ENCODE measurements around the gene PSPH. TPM values are rescaled to one million over a fixed set of nuclear protein-coding genes. Genes with fewer than 3 reads are reported as not detected.
A peak's percentile ranks its signal among the peaks of the same experiment; 100 is the strongest.
"Not testable (repeated sequence)": the region's sequence is repeated elsewhere in the genome, so short reads cannot be mapped to it uniquely, and the experiment has no call there.

Gene PSPH
- total RNA-seq, 1 experiment from 2014 or later = 111 TPM

- Histone ChIP-seq H3K4me3 (ENCODE audit: low read depth, low read length) (no peak overlapping the region), H3K27me3 (replicated peaks; ENCODE audit: control insufficient read depth, insufficient read depth, low read length) (no peaks in the 10 kb centered on the region), H3K4me1 (no peaks in the 10 kb centered on the region), H3K36me3 (ENCODE audit: control insufficient read depth, insufficient read depth, low read length) (peaks cover 2% of the 10 kb centered on the region; the same call in 1 of the 2 replicates), H3K9me3 (no peaks in the 10 kb centered on the region)
- Mint-ChIP-seq H3K4me1 (ENCODE audit: low read depth, unreplicated experiment) (no peaks in the 10 kb centered on the region), H3K9me3 (ENCODE audit: unreplicated experiment) (no peaks in the 10 kb centered on the region), H3K36me3 (ENCODE audit: insufficient read depth, unreplicated experiment) (peaks cover 48% of the 10 kb centered on the region), H3K4me3 (ENCODE audit: unreplicated experiment) (no peak overlapping the region), H3K27me3 (ENCODE audit: insufficient read depth, unreplicated experiment) (no peaks in the 10 kb centered on the region), H3K27ac (ENCODE audit: unreplicated experiment) (no peak overlapping the region)
- ChIA-PET CTCF (no interaction called here), POLR2A (no interaction called here)
- DNase-seq = no peak
- intact Hi-C loops (cut with micrococcal nuclease; ENCODE audit: unreplicated experiment) = no loop called here
- no peak for TF ChIP-seq CTCF (IDR thresholded peaks at IDR 0.05; ENCODE audit: insufficient read depth in 1 of 2, low read depth in 1 of 2, low read length in 1 of 2, severe bottlenecking in 1 of 2, unreplicated experiment in 1 of 2)
- BruUV-seq (replicated peaks) = no TSS peak
These were observed 46.5 kb upstream of the PSPH start for GRCh38 chr7:56097700-56098099.

GRCh38 chr7:56092789-56093531 is 41.7 kb upstream of the PSPH start, which contains the start of gene PHKG1:
TSS of gene PHKG1 (minus strand) at chr7:56092952. CDS start at chr7:56088941, 4,011 bp downstream.
- Mint-ChIP-seq H3K36me3 (ENCODE audit: insufficient read depth, unreplicated experiment) (peaks cover 18% of the 10 kb centered on the region), H3K4me1 (ENCODE audit: low read depth, unreplicated experiment) (no peaks in the 10 kb centered on the region), H3K27ac (ENCODE audit: unreplicated experiment) (no peak within 1 kb of the TSS), H3K27me3 (ENCODE audit: insufficient read depth, unreplicated experiment) (no peaks in the 10 kb centered on the region), H3K4me3 (ENCODE audit: unreplicated experiment) (no peak within 1 kb of the TSS), H3K9me3 (ENCODE audit: unreplicated experiment) (no peaks in the 10 kb centered on the region)
- POLR2A ChIA-PET = no interaction called here
- Histone ChIP-seq H3K4me1 (no peaks in the 10 kb centered on the region), H3K4me3 (ENCODE audit: low read depth, low read length) (no peak within 1 kb of the TSS), H3K9me3 (no peaks in the 10 kb centered on the region), H3K36me3 (ENCODE audit: control insufficient read depth, insufficient read depth, low read length) (no peaks in the 10 kb centered on the region), H3K27me3 (replicated peaks; ENCODE audit: control insufficient read depth, insufficient read depth, low read length) (no peaks in the 10 kb centered on the region)
- no TSS peak for BruUV-seq (replicated peaks)
- intact Hi-C loops (cut with micrococcal nuclease; ENCODE audit: unreplicated experiment) = no loop called here
- peak in 1 of 2 experiments; percentile 26 for DNase-seq
- TF ChIP-seq CTCF (IDR thresholded peaks at IDR 0.05; ENCODE audit: insufficient read depth in 1 of 2, low read depth in 1 of 2, low read length in 1 of 2, severe bottlenecking in 1 of 2, unreplicated experiment in 1 of 2) = peak; percentile 29 to 40
- CTCF ChIA-PET = interaction anchor here (0.5 to 0.9 kb wide), 4 partner anchors 46 to 86 kb away, joined by 3 to 14 read pairs (median 4); no protein-coding TSS in a partner anchor

GRCh38 chr7:56092388-56092787 is 41.1 kb upstream of the PSPH start:
- H3K9me3 ChIP-seq; H3K27me3 Mint-ChIP-seq (ENCODE audit: insufficient read depth, unreplicated experiment); POLR2A ChIA-PET; H3K27ac Mint-ChIP-seq (ENCODE audit: unreplicated experiment); H3K9me3 Mint-ChIP-seq (ENCODE audit: unreplicated experiment); DNase-seq; intact Hi-C loops (cut with micrococcal nuclease; ENCODE audit: unreplicated experiment); H3K36me3 ChIP-seq (ENCODE audit: control insufficient read depth, insufficient read depth, low read length); H3K4me1 ChIP-seq; H3K27me3 ChIP-seq (replicated peaks; ENCODE audit: control insufficient read depth, insufficient read depth, low read length); H3K4me1 Mint-ChIP-seq (ENCODE audit: low read depth, unreplicated experiment); H3K4me3 ChIP-seq (ENCODE audit: low read depth, low read length); H3K4me3 Mint-ChIP-seq (ENCODE audit: unreplicated experiment); BruUV-seq (replicated peaks): not testable (repeated sequence)
- CTCF ChIA-PET = interaction anchor here (0.7 to 0.9 kb wide), 3 partner anchors 46 to 85 kb away, joined by 3 to 14 read pairs (median 4); no protein-coding TSS in a partner anchor
- H3K36me3 Mint-ChIP-seq (ENCODE audit: insufficient read depth, unreplicated experiment) = peaks cover 18% of the 10 kb centered on the region

All from Caco-2 (cell line).